Measurements from ENCODE around the gene TTC27. TPM values are rescaled to one million over a fixed set of nuclear protein-coding genes. Genes with fewer than 3 reads are reported as not detected.
"Not testable (repeated sequence)": the region's sequence is repeated elsewhere in the genome, so short reads cannot be mapped to it uniquely, and the experiment has no call there.

The TTC27 gene
- total RNA-seq, 1 experiment from 2014 or later: 22.4 TPM

DNA sequence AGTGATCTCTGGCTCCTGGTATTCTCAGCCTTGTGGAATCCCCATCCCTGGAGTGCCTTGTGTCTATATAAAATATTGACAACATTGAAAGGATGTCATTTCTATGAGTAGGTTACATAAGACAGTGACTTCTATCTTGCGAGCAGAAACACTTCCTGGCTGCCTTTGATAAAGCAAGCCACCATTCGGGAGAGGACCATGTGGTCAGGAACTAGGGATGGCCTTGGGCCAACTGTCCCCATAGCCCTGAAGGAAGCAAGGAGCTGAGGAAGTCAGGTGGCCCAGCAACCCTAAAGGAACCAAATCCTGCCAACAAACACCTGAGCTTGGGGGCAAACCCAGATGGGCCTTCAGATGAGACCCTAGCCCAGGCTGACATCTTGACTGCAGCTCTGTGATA lies 205.9 kb downstream of the TTC27 start:
- in situ Hi-C loops (cut with HindIII; ENCODE audit: low sequenced_read_pairs): no loop called here
- DNase-seq (ENCODE audit: low spot score): no peak

DNA sequence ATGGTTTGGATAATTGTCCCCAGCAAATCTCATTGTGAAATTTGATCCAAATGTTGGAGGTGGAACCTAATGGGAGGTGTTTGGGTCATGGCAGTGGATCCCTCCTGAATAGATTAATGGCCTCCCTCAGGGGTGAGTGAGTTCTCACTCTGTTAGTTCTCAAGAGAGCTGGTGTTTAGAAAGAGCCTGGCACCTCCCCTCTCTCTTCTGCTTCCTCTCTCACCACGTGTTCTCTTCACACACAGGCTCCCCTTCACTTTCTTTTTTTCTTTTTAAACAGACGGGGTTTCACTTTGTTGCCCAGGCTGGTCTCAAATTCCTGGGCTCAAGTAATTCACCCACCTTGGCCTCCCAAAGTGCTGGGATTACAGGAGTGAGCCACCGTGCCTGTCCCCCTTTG lies 207.3 kb downstream of the TTC27 start:
- in situ Hi-C loops (cut with HindIII; ENCODE audit: low sequenced_read_pairs): no loop called here

DNA sequence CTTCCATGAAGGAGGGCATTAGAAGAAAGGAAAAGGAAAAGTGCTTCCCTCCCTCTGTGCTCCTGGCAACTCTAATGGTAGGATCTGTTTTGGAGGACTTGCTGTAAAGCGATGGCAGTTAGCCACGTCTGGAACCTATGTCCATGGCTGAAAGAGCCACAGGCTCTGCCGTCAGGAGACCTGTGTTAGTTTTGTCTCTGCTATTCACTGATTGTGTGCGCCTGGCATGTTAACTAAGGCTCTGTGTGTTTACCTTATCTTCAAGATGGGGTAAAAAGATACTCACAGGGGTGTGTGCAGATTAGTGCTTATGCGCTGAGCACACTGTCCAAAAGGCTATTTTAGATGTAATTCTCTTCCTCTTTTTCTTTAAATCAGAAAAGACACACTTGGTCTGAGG lies 209.1 kb downstream of the TTC27 start:
- DNase-seq (ENCODE audit: low spot score): no peak
- in situ Hi-C loops (cut with HindIII; ENCODE audit: low sequenced_read_pairs): no loop called here

More for the DNA sequence above, 207.3 kb downstream of the TTC27 start:
- no peak for DNase-seq (ENCODE audit: low spot score)

DNA sequence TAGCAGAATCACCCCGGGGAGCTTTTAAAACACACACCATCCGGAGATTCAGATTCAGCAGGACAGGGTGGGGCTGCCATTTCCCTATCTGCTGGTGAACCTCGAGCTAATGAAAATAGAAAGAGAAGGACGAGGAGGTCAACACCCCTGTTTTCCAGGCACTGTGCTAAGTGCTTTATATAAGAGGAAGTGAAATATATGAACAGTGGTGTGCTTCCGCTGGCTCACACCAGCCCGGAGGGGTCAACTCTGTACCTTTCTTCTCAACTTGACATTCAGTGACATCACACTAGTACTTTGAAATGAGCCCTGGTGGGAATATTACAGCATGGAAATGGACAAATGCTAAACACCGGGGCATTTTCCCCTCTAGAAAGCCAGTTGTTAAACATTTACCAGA lies 210.6 kb downstream of the TTC27 start:
- in situ Hi-C loops (cut with HindIII; ENCODE audit: low sequenced_read_pairs): no loop called here
- DNase-seq (ENCODE audit: low spot score): no peak

DNA sequence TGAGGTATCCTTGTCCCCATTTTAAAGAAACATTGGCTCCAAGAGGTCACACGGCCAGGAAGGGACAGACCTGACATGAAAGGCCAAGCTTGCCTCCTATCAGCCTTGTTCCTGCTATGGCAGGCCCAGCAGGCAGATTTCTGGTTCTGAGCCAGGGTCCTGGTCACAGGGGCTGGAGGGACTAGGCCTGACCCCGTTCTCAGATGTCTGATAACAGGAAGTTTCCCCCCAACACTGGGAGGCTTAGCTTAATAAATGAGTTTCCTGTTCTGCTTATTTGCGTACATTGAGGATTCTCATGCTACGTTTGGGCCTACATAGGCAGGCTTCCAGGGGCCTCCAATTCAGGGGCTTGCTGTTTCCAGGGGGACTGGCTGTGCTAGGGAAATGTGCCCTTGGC lies 211.1 kb downstream of the TTC27 start:
- no peak for DNase-seq (ENCODE audit: low spot score)
- in situ Hi-C loops (cut with HindIII; ENCODE audit: low sequenced_read_pairs): no loop called here

DNA sequence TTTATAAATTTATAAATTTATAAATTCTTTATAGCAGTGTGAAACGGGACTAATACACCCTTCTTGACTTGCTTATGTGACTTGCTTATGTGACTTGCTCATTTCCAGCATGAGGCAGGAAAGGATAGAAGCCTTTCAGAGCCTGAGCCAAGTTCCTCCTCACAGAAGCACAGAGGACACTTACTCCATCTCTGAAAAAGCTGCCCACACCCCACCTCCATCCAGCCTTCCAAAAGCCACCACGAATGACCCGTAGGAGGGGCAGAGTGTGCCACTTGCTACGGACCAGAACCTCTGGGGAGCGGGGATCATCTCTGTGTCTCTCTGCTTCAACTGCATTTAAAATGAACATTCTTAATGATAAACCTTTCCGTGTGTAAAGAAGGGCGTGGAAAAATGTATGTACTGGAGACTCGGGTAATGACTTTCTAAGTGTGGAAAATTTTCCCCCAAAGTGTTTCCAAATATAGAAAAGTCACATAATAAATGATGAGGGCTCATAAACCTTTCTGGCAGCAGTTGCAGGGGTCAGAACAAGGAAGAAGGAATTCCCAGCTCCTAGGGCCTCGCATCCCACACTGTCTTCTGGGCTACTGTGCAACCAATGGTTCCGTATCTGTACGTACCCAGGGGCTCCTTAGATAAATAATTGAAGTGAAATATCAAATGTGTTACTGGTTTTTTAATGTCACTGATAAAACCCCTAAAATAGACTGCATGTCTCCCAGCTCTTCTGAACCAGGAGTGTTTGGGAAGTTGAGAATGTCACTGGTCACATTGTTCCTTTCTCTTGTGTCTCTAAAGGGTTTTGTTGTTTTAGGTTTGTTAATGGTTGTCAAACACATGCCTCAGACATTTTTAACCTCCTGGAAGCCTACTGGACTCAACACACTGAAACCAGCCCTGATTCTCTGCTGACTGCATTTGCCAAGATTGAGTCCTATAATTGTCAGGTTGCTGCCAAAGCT lies 214.4 kb downstream of the TTC27 start:
- no peak for DNase-seq (ENCODE audit: low spot score)
- in situ Hi-C loops (cut with HindIII; ENCODE audit: low sequenced_read_pairs): no loop called here

DNA sequence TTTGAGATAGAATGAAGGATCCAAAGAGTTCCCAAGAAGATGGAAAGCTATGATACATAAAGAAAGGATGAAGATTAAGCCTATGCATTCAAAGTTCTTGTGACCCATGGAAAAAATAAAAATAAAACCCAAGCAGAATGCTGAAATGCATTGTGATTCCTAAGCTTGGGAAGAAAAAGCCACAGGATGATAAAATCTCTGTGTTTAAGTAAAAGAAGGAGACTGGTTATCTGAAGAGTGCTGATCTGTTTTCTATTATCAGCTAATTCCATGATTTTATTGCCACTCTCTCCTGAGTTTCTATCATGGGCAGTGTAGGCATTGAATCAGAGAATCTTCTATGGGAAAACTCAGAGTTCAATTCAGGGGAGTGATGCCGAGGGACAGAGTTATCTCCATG lies 215.8 kb downstream of the TTC27 start:
- in situ Hi-C loops (cut with HindIII; ENCODE audit: low sequenced_read_pairs): no loop called here
- DNase-seq (ENCODE audit: low spot score): no peak

DNA sequence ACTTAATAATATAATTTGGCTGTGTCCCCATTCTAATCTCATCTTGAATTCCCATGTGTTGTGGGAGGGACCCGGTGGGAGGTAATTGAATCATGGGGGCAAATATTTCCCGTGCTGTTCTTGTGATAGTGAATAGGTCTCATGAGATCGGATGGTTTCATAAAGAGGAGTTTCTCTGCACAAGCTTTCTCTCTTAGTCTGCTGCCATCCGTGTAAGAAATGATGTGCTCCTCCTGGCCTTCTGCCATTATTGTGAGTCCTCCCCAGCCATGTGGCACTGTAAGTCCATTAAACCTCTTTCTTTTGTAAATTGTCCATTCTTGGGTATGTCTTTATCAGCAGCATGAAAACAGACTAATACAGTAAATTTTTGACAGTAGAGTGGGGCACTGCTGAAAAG lies 216.4 kb downstream of the TTC27 start:
- in situ Hi-C loops (cut with HindIII; ENCODE audit: low sequenced_read_pairs): no loop called here
- no peak for DNase-seq (ENCODE audit: low spot score)

DNA sequence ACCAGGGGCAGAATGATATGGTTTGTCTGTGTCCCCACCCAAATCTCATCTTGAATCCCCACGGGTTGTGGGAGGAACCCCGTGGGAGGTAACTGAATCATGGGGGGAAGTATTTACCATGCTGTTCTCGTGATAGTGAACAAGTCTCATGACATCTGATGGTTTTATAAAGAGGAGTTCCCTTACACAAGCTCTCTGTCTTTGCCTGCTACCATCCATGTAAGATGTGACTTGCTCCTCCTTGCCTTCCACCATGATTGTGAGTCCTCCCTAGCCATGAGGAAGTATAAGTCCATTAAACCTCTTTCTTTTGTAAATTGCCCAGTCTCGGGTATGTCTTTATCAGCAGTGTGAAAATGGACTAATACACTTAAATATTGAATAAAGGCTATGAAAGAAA lies 218.4 kb downstream of the TTC27 start:
- DNase-seq (ENCODE audit: low spot score); in situ Hi-C loops (cut with HindIII; ENCODE audit: low sequenced_read_pairs): not testable (repeated sequence)

DNA sequence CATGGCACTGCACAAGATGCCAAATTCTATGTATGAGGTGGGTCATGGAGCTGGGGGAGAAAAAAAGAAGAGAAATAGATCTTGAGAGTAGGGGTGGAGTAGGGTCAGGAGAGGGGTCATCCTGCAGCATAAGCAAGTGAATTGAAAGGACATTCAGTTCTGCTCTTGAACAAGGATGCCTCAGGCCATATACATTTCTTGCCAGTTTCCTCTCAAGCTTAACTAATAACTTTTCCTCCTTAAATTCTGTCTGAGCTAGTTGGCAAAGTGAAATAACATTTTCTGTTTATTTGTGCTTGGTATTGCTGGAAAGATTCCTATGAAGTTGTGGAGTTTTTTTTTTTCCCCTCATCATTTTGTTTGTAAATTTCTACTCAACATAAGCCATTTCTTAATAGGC lies 219.9 kb downstream of the TTC27 start:
- no peak for DNase-seq (ENCODE audit: low spot score)
- in situ Hi-C loops (cut with HindIII; ENCODE audit: low sequenced_read_pairs): no loop called here

DNA sequence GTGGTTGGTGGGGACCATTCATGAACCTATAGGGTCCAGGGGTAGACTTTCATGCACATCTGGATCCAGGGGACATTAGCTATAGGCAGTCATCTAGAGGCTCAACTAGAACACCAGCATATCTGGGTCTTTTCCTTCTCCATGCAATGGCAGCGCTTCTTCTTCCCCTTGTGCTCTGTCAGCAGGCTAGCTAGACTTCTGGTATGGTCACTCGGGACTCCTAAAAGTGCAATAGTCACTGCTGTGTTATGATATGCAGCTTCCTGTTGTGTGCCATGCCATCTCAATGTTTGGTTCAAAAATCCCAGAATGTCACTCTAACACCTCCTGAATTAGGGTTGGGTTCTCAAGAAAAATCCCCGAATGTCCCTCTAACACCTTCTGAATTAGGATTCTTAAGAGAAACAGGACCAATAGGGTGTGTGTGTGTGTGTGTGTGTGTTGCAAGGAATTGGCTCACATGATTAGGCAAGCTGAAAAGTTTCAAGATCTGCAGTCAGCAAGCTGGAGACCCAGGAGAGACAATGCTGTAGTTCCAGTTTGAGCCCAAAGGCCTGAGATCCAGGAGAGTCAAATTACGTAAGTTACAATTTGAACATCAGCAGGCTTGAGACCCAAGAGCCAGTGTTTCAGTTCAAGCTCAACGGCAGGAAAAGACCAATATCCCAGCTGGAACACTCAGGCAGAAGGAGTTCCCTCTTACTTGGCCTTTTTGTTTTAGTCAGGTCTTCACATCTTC lies 221.8 kb downstream of the TTC27 start:
- in situ Hi-C loops (cut with HindIII; ENCODE audit: low sequenced_read_pairs): no loop called here
- no peak for DNase-seq (ENCODE audit: low spot score)

DNA sequence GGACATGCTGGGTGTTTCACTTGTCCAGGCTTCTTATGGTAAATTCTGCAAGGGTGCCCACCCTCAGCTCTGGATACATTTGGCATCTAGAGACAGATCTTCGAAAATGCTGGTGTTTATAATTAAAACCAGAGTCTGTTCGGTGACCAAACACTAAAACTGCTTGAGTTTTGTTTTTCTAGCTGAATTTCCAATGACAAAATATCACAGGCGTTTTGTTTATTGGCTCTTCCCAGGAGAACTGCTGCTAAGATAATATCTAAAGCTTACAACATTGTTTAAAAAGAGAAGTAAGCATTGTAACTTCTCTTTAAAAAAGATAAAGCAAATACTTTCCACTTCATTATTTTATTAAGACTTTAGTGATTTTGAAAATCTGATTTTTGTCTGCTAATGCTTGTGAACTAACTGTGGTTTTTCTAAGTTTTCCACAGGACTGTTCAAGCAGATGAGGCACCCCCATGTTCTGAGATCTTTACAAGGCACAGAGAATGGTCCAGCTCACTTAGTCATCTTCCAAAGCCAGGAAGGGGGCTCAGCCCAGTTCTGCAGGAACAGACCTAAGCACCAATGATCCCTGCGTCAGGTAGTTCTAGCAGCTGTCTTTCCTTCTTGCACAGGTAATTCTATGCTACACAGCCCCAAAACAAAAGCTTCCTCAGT lies 224.1 kb downstream of the TTC27 start:
- in situ Hi-C loops (cut with HindIII; ENCODE audit: low sequenced_read_pairs): no loop called here

DNA sequence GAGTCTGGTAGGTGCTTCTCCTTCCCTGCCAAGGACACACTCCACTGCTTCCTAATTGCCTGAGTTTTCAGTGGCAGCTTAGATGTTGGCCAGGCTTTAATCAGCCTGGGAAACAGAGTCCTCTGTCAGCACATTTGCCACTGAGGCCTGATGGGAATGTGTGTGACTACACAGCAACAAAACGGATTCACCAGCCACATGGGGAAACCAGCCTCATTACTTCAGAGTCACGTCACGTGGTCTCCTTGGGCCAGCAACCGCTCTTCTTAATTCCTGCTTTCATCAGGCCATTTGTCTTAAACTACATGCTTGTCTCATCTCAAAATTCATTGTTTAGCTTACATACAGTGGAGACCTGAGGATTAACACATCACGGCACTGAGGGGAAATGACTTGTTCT lies 225.0 kb downstream of the TTC27 start:
- in situ Hi-C loops (cut with HindIII; ENCODE audit: low sequenced_read_pairs): no loop called here
- no peak for DNase-seq (ENCODE audit: low spot score)

More for the DNA sequence above, 224.1 kb downstream of the TTC27 start:
- DNase-seq (ENCODE audit: low spot score): no peak

DNA sequence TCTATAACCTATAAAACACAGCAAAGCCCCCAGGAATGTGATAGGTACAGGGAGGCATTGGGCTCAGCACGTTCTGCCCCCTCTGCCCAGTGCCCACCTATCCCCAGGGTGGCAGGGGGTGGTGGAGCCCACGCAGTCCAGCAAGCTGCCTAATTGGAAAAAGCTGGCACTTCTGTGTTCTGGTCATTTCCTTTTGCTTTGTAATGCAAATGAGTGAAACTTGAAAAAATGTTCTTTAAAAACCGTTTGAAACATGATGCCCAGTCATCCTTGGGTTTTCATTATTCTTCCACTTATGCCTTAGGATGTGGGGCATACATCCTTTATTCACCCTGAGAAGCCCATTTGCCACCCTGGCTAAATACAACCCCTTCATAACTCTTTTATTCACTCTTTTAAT lies 229.0 kb downstream of the TTC27 start:
- in situ Hi-C loops (cut with HindIII; ENCODE audit: low sequenced_read_pairs): no loop called here
- no peak for DNase-seq (ENCODE audit: low spot score)

DNA sequence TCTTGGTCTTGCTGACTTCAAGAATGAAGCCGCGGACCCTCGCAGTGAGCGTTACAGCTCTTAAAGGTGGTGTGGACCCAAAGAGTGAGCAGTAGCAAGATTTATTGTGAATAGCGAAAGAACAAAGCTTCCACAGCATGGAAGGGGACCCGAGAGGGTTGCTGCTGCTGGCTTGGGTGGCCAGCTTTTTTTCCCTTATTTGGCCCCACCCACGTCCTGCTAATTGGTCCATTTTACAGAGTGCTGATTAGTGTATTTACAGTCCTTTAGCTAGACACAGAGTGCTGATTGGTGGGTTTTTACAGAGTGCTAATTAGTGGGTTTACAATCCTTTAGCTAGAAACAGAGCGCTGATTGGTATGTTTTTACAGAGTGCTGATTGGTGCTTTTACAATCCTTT lies 230.9 kb downstream of the TTC27 start:
- in situ Hi-C loops (cut with HindIII; ENCODE audit: low sequenced_read_pairs): no loop called here

DNA sequence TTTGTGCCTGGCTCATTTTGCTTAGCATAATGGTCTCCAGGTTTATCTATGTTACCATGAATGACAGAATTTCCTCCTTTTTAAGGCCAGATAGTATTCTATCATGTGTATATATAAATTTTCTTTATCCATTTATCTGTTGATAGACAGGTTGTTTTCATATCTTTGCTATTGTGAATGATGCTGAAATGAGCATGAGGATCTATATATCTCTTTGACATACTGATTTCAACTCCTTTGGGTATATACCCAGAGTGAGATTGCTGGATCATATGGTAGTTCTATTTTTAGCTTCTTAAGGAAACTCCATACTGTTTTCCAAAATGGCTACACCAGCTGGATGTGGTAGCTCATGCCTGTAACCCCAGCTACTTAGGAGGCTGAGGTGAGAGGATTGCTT lies 232.5 kb downstream of the TTC27 start:
- DNase-seq (ENCODE audit: low spot score): no peak
- in situ Hi-C loops (cut with HindIII; ENCODE audit: low sequenced_read_pairs): no loop called here

More for the DNA sequence above, 230.9 kb downstream of the TTC27 start:
- DNase-seq (ENCODE audit: low spot score): no peak

DNA sequence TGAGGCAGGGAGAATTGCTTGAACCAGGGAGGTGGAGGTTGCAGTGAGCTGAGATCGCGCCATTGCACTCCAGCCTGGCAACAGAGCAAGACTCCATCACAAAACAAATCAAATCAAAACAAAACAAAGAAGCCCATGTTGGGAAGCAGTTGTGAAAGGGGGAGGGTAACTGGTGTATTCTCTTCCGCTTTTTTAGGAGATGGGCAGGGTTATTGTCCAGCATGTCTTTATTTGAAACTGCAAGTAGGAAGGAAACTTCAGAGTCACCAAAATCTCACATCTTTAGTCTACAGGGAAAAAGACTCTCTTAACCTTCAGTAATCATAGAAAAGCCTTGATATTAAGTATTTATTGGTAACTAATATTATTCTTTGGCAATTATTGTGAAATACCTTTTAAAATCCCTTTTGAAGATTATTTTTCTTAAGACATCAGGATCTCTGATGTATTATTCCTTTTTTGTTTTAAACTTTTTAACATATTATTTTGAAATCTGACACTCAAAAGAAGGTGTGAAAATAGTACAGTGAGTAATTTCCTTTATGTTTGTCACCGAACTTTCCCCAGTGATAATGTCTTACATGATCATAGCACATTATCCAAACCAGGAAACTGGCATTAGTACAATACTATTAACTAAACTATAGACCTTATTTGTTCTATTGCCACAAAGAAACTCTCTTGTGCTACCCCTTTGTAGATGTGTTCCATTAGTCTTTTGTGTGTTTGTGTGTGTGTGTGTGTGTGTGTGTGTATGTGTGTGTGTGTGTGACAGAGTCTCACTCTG lies 234.6 kb downstream of the TTC27 start:
- in situ Hi-C loops (cut with HindIII; ENCODE audit: low sequenced_read_pairs): no loop called here
- DNase-seq (ENCODE audit: low spot score): no peak

DNA sequence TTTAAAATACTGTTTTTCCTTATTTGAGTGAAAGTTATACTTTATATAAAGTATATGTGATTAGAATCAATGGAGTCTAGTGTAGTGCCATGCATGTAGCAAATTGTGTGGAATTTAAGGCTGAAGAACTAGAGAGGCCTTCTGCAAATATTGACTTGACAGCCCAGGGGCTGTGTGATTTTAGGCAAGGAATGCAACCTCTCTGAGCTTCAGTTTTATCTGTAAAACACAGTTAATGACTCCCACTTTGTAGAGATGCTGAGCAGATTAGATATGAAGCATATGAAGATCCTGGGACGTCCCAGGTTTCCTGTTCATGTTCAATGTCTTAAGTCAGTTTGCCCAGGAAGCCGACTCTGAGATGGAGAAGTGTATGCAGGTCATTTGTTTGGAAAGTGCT lies 235.5 kb downstream of the TTC27 start:
- in situ Hi-C loops (cut with HindIII; ENCODE audit: low sequenced_read_pairs): no loop called here
- no peak for DNase-seq (ENCODE audit: low spot score)

DNA sequence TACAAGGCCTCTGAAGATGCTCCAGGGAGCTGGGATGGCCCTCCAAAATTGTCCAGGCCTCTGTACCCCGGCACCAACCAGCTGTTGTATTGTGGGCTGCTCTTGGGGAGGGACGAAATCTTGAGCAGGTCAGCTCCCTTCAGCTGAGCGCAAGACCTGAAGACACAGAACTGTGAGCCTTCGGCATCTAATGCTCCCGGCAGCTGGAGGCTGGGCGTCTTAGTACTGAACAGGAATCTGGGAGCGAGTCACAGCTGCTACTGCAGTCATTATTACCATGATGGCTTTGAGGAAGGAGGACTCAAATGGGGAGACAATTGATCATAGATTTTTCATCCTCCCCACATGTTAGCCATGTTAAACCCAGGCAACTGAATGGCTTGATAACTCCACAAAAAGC lies 236.0 kb downstream of the TTC27 start:
- DNase-seq (ENCODE audit: low spot score): no peak

More for the DNA sequence above, 236.0 kb downstream of the TTC27 start:
- in situ Hi-C loops (cut with HindIII; ENCODE audit: low sequenced_read_pairs): no loop called here
